Calu3 (cell line): ENCODE results near the gene CTF1. TPM values are rescaled to one million over a fixed set of nuclear protein-coding genes. Genes with fewer than 3 reads are reported as not detected.

Experiments
- BruUV-seq: library from RNA; stranded (reverse); fragments of 400-500 nt; replicated peaks from 2 replicates; lab custom pipeline; 2021; lab: Mats Ljungman, UMichigan
- CTCF ChIA-PET: fragments of 300-600 bp; sonication (Branson Sonifier 250); formaldehyde crosslinking; loops from one replicate; lab custom pipeline; 2022; ENCODE audit warnings: antibody characterized with exemption; lab: Charles Lee
- DNase-seq: peaks from one replicate; pipeline ENCODE4 v3.0.0; 2022
- H3K27ac Mint-ChIP-seq: one replicate; pipeline ENCODE4 v1.8.0; 2022; ENCODE audit warnings: mixed read lengths; ENCODE audit not compliant: unreplicated experiment
- H3K27me3 Mint-ChIP-seq: one replicate; pipeline ENCODE4 v1.8.0; 2022; ENCODE audit warnings: mixed read lengths; ENCODE audit not compliant: unreplicated experiment
- H3K36me3 Mint-ChIP-seq: one replicate; pipeline ENCODE4 v1.8.0; 2022; ENCODE audit warnings: mild to moderate bottlenecking, moderate library complexity, mixed read lengths; ENCODE audit not compliant: insufficient read depth, unreplicated experiment
- H3K4me1 Mint-ChIP-seq: one replicate; pipeline ENCODE4 v1.8.0; 2022; ENCODE audit warnings: mild to moderate bottlenecking, low read depth, mixed read lengths; ENCODE audit not compliant: unreplicated experiment
- H3K4me3 Mint-ChIP-seq: one replicate; pipeline ENCODE4 v1.8.0; 2022; ENCODE audit warnings: mild to moderate bottlenecking, low read depth, moderate library complexity, mixed read lengths; ENCODE audit not compliant: unreplicated experiment
- H3K9me3 Mint-ChIP-seq: one replicate; pipeline ENCODE4 v1.8.0; 2022; ENCODE audit warnings: low read depth, mixed read lengths; ENCODE audit not compliant: unreplicated experiment
- intact Hi-C: fragments of 100-400 bp; cut with micrococcal nuclease; formaldehyde crosslinking; loops from one replicate; pipeline ENCODE4 v1.10.0; 2022; ENCODE audit not compliant: unreplicated experiment
- total RNA-seq: library from RNA; stranded (reverse); gene quantifications from 2 replicates; pipeline ENCODE4 v1.2.3, GENCODE V29; 2022
- TF ChIP-seq, protein P1 (sequence below): fragments of 200-600 bp; IDR thresholded peaks from one replicate; pipeline ENCODE4 v1.8.0; 2022; ENCODE audit warnings: antibody characterized with exemption; ENCODE audit not compliant: unreplicated experiment

CTF1 gene
- total RNA-seq, 1 experiment from 2014 or later = 1.9 TPM

DNA sequence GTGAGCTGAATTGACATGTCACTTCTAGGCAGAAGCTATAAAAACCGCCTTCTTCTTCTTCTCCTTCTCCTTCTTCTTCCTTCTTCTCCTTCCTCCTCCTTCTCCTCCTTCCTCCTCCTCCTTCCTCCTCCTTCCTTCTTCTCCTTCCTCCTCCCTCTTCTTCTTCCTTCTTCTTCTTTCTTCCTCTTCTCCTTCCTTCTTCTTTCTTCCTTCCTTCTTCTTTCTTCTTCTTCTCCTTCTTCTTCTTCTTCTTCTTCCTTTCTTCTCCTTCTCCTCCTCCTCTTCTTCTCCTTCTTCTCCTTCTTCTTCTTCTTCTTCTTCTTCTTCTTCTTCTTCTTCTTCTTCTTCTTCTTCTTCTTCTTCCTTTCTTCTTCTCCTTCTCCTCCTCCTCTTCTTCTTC lies 22.2 kb downstream of the CTF1 start:
- no peak for DNase-seq
- Mint-ChIP-seq H3K4me3 (no peak overlapping the region), H3K27ac (no peak overlapping the region), H3K36me3 (peaks cover 28% of the 10 kb centered on the region), H3K9me3 (no peaks in the 10 kb centered on the region), H3K4me1 (peaks cover 9% of the 10 kb centered on the region), H3K27me3 (no peaks in the 10 kb centered on the region)
- CTCF ChIA-PET = no interaction called here
- TF ChIP-seq, protein P1, sequence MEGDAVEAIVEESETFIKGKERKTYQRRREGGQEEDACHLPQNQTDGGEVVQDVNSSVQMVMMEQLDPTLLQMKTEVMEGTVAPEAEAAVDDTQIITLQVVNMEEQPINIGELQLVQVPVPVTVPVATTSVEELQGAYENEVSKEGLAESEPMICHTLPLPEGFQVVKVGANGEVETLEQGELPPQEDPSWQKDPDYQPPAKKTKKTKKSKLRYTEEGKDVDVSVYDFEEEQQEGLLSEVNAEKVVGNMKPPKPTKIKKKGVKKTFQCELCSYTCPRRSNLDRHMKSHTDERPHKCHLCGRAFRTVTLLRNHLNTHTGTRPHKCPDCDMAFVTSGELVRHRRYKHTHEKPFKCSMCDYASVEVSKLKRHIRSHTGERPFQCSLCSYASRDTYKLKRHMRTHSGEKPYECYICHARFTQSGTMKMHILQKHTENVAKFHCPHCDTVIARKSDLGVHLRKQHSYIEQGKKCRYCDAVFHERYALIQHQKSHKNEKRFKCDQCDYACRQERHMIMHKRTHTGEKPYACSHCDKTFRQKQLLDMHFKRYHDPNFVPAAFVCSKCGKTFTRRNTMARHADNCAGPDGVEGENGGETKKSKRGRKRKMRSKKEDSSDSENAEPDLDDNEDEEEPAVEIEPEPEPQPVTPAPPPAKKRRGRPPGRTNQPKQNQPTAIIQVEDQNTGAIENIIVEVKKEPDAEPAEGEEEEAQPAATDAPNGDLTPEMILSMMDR = no peak
- intact Hi-C loops = no loop called here
- BruUV-seq = no TSS peak

DNA sequence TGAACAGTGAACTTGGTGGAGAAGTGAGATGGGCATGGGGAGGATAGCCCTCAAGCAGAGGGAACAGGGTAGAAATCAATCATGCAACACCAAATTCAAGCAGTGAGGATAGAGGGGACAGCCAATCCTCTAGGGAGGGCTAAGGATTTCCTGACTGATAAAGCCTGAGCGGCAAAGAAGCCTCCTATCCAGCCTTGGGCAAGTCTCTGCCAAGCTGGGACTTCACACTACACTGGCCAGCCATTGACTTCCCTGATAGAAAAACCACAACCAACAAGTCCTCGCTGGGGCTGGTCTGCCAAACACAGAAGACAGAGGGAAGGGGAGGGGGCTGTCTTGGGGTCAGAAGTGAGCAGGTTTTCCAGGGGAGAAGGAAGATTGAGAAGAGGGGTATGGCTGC lies 24.5 kb downstream of the CTF1 start:
- H3K36me3 Mint-ChIP-seq = peaks cover 43% of the 10 kb centered on the region
- peaks cover 20% of the 10 kb centered on the region for H3K4me1 Mint-ChIP-seq
- BruUV-seq = no TSS peak
- H3K9me3 Mint-ChIP-seq = no peaks in the 10 kb centered on the region
- CTCF ChIA-PET = no interaction called here
- no peaks in the 10 kb centered on the region for H3K27me3 Mint-ChIP-seq
- intact Hi-C loops = loop anchor here (5.0 kb wide), 1 partner anchor 159 kb away; the partner anchor contains the start of genes CFAP119 and RNF40
- TF ChIP-seq, protein P1 = no peak
- H3K27ac Mint-ChIP-seq = no peak overlapping the region
- peak overlapping the region; percentile 94 for H3K4me3 Mint-ChIP-seq
- DNase-seq = no peak

DNA sequence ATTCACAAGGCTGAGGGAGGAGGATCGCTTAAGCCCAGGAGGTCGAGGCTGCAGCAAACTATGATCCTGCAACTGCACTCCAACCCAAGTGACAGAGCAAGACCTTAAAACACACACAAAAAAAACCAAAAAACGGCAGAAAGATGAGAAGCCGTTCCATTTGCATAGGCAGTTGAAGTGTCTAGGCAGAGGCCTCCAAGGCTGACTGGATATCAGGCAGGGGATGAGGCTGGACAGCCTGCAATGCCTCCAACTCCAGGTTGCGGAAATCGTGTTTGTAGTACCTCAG lies 25.0 kb downstream of the CTF1 start:
- peaks cover 25% of the 10 kb centered on the region for H3K4me1 Mint-ChIP-seq
- H3K36me3 Mint-ChIP-seq = peaks cover 45% of the 10 kb centered on the region
- peak overlapping the region; percentile 94 for H3K4me3 Mint-ChIP-seq
- no TSS peak for BruUV-seq
- intact Hi-C loops = loop anchor here (5.0 kb wide), 1 partner anchor 159 kb away; the partner anchor contains the start of genes CFAP119 and RNF40
- H3K27ac Mint-ChIP-seq = peak overlapping the region; percentile 100
- H3K27me3 Mint-ChIP-seq = no peaks in the 10 kb centered on the region
- DNase-seq = no peak
- TF ChIP-seq, protein P1 = no peak
- CTCF ChIA-PET = no interaction called here
- H3K9me3 Mint-ChIP-seq = no peaks in the 10 kb centered on the region

DNA sequence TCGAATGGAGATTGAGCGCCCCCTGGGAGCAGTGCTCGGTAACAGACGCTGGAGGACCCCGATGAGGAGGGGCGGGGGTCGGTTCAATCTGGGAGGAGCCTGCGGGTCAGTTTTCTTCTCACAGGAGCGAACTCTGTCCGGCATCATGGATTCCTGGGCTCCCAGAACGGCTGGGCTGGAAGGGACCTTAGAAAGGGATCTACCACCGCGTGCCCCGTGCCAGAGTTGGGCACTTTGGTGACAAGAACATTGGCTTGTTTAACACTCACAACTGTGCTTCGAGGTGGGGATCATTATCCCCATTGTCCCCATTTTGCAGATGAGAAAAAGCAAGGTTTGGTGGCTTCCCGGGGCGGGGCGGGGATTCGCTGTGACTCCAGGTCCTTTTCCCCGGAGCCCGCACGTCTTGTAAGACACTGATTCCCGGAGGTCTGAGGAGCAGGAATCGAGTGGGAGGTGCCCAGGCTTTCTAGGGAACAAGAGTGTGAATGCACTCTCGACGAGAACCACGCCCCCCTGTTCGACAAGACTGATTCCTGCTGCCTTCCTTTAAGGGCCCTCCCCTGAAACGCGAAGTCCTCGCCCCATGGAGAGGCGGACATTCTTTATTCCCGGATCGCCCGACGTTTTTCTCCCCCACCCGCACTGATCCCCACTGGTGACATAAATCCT lies 25.5 kb downstream of the CTF1 start:
- DNase-seq = peak; percentile 96
- H3K4me3 Mint-ChIP-seq = peak overlapping the region; percentile 94
- peak overlapping the region; percentile 100 for H3K27ac Mint-ChIP-seq
- no peaks in the 10 kb centered on the region for H3K9me3 Mint-ChIP-seq
- peaks cover 26% of the 10 kb centered on the region for H3K4me1 Mint-ChIP-seq
- TF ChIP-seq, protein P1 = peak; percentile 87
- intact Hi-C loops = loop anchor here (1.0 to 5.0 kb wide), 2 partner anchors 78 to 160 kb away; partner anchors contain the start of genes CFAP119 and RNF40
- no peaks in the 10 kb centered on the region for H3K27me3 Mint-ChIP-seq
- CTCF ChIA-PET = interaction anchor here (0.9 kb wide), 1 partner anchor 116 kb away, joined by 3 read pairs; no protein-coding TSS in a partner anchor
- peaks cover 47% of the 10 kb centered on the region for H3K36me3 Mint-ChIP-seq
- no TSS peak for BruUV-seq
